Fibroblast of skin of right quadriceps (primary cell): Measurements from ENCODE around the gene KIAA1328.
"Not testable (repeated sequence)": the region's sequence is repeated elsewhere in the genome, so short reads cannot be mapped to it uniquely, and the experiment has no call there.

Experiments used
- DNase-seq: peaks from one replicate; pipeline ENCODE4 v3.0.0-alpha.2; 2013

Gene KIAA1328

DNA sequence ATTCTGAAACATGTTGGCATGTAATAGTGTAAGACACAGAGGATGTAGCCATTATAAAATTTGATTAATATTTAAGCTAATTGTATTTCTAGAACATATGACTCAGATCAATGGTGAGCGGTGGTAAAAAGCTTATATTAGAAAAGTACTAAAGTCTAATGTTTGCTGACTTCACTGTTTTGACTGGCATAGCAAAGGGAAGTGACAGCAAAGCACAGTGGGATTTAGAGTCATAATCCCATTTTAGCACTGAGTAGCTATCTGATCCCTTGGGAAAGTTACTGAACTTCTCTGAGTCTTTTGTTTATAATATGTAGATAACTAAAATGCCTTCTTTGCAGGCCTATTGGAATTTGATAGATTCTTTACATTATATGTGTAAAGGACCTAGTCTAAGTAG, 60.4 kb downstream of the KIAA1328 start:
- DNase-seq, result peak; percentile 21

DNA sequence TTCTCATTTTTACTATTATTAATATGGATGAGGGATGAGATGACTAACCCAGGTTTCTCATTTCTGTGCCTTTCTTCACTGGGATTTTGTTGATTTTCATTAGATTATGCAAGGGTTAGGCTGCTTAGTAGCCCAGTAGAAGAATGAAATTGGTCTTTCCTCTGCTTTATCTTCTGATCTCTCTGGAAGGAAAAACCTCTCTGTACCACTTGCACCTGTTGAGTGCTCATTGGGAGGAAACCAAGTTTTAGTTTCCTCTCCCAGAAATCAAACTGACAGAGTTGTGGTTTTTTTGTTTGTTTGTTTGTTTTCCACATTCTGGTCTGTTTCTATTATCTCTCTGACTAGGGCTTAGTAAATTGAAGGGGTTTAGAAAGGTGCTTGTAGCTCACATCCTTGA, 60.8 kb downstream of the KIAA1328 start:
- DNase-seq, result no peak

DNA sequence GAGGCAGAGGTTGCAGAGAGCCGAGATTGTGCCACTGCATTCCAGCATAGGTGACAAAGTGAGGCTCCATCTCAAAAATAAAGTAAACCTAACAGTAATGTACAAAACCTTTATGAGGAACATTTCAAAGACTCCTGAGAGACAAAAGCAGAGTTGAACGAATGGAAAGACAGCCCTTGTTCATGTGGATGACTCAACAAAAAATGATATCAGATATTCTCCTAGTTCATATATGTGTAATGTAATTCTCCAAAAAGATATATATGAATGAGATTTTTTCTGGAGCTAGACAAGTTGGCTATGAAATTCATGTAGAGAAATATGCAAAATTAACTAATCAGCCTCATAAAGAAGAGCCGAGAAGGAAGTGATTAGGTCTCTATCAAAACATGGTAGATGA, 61.7 kb downstream of the KIAA1328 start:
- DNase-seq, result no peak

DNA sequence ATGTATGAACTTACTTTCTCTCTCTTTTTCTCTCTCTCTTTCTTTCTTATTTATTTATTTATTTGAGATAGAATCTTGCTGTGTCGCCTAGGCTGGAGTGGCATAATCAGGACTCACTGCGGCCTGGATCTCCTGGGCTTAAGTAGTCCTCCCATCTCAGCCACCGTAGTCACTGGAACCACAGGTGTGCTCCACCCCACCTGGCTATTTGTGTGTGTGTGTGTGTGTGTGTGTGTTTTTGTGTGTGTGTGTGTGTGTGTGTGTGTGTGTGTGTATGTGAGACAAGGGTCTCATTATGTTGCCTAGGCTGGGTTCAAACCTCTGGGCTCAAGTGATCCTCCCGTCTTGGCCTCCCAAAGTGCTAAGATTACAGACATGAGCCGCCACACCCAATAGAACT, 64.3 kb downstream of the KIAA1328 start:
- no peak for DNase-seq

DNA sequence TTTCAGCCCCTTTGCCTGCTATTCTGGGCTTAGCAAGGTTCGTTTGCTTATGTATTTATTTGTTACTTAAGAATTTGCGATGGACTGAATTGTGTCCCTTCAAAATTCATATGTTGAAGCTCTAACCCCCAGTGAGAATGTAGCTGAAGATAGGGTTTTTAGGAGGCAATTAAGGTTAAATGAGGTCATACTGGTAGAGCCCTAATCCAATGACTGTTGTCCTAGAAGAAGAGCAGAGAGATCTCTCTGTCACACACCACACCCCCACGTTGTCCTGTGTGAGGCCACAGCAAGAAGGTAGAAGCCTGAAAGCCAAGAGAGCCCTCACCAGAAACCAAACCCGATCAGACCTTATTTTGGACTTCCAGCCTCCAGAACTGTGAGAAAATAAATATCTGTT, 66.7 kb downstream of the KIAA1328 start:
- no peak for DNase-seq

DNA sequence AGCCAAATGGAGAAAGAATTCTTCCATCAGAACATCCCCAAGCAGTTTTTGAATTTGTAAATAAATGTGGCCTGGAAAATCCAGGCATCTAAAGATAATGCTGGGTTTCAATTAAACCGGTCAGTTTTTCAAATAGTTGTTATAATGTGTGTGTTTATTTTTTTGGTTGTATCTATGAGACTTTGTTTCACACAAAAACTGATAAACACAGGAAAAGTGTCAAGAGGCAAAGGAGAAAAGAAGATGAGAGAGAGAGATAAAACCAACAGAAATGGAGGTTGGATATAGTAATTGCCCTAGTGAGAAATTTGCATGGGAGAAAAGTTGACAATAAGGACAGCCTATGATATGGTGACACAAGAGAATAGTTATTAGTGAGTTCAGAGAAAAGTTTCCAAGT, 68.3 kb downstream of the KIAA1328 start:
- no peak for DNase-seq

DNA sequence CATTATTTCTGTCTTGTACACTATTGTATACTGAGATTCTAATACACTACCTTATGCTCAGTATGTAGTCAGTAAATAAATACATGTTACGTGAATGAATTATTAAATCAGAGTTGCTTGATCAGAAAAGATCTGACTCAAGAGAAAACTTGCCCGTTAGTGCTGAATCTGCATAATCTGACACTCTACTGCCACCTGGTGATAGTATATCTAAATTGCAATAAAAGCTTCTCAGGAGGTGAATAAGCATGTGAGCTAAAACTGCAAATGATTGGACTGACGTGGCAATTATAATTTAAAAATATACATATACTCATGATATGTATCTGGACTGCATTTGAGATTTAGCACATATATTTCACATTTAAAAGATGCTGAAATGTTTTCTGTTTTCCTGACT, 70.4 kb downstream of the KIAA1328 start:
- DNase-seq, result peak; percentile 4

DNA sequence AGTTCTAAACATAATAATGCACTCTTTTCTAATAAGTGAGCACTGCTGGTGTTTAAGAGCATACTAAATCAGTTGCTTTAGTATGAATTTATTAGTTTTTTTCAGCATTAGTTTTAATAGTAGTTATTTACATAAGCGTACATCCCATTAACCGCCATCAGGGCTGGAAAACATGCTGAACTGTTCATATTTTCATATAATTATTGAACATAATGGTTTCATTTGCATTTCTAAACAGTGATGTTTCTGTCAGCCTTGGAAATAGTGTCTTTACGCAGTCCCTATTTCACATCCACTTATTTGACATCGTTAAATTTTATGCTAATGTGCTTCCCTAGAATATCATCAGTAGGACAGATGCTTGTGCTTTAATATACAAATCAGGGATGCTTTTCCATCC, 71.5 kb downstream of the KIAA1328 start:
- DNase-seq, result no peak

DNA sequence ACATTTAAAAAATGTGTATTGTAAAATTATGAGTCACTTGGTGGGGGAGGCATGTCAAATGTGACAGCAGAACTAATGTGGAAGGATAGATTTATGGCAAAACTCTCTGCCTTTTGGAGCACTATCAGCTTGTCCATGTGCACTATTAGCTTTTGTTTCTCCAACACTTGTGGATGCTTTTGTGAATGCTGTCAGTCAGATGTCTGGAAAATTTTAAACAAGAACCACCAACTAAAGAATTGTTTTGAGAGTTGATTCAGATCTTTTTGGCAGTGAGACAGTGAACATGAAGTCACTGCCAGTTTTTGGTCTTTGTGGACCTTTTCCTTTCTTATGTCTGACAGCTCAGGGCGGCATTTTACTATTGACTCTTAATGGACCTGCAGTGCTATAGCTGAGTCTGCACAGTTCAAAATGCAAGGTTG, 72.4 kb downstream of the KIAA1328 start:
- no peak for DNase-seq

DNA sequence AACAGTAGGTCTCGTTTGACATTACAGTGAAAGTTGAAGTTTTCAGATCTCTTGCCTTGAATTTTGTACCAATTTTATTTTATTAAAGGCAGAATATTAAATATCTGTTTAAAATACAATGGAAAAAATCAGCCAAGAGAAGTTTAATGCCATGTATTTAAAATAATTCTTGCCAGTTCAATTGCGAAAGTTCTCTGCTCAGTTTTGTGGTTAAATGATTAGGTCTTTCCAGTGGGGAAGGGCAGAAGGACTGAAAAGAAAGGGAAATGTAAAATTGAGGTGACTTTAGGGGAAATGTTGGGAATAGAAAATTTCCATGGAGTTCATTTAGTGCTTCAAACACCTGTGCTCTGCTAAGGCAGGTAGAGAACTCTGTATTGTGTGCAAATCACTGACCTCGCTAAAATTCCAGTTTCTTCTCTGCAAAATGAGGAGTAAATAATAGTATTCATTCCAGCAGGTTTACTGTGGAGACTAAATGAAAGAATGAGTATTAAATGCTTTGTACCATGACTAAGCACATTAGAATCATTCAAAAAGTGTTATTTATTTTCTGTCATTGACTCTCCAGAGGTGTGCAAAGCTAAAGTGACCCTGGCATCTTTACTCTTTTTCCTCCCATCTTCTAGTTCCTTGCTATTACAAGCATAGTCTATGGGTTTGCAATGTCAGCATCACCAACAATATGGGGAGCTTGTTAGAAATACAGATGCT, 74.4 kb downstream of the KIAA1328 start:
- peak; percentile 10 for DNase-seq

DNA sequence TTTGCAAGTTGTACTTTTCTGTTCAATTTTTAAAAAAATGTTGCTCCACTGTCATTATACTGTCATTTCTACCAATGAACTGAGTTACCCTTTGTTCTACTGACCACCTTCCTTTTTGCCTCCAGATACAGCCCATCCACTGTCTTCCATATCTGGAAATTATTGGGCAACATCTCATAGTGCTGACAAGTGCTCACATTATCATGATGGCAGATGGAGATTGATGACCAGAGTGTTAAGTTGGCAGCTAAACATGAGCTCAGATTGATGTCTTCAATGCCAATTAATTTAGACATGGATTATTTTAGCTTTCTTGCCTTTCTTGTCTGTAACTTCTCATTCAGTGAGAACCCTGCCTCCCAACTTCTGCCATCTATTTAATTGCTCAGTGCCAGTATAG, 76.6 kb downstream of the KIAA1328 start:
- DNase-seq, result no peak

DNA sequence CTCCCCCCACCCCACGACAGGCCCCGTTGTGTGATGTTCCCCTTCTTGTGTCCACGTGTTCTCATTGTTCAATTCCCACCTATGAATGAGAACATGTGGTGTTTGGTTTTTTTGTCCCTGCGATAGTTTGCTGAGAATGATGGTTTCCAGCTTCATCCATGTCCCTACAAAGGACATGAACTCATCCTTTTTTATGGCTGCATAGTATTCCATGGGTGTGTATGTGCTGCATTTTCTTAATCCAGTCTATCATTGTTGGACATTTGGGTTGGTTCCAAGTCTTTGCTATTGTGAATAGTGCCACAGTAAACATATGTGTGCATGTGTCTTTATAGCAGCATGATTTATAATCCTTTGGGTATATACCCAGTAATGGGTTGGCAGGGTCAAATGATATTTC, 80.4 kb downstream of the KIAA1328 start:
- not testable (repeated sequence) for DNase-seq

DNA sequence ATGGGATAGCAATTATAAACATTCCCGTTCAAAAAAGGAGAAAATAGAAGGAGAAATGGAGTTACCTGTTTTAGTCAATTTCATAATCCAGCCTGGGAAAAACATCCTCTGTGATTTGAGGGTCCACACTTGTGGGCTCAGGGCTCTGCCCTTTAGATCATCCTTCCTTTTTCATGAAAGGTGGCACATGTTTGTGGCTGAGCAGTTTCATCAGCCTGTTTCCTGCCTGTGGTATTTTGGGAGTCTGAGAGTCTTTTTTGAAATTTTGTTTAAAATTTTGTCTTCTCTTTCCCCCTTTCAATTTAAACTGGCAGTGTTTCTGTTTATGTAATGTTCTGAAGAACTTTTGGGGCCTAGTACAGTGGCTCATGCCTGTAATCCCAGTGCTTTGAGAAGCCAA, 84.0 kb downstream of the KIAA1328 start:
- DNase-seq, result no peak

DNA sequence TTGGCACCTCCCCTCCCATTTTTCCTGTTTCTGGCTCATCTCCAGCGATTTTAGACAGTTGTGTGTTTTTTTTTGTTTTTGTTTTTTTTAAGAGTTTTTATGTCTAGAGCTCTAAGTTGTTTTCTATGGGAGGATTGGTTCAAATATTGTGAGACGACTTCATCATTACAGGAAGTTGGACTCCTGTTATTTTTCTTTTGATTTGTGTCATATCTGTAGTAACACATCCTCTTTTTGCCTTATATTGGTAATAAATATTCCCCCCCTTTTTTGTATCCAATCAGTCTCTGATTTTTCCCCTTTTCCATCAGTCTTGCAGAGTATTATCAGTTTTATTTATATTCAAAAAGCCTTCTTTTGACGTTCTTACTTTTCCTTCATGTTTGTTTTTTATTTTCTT, 89.0 kb downstream of the KIAA1328 start:
- no peak for DNase-seq

DNA sequence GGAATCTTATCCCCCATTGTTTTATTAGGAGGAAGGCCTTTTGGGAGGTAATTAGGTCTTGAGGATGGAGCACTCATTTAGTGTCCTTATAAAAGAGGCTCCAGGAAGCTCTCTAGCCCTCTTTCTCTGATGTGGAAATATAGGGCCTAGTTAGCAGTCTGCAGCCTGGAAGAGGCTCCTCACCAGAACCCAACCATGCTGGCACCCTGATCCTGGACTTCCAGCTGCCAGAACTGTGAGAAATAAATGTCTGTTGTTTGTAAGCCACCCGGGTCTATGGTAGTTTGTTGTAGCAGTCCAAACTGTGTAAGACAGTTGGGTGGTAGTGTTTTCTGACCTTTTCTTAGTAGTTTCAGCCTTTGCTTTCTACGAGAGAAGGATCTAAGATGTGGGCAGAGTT, 100.7 kb downstream of the KIAA1328 start:
- no peak for DNase-seq

DNA sequence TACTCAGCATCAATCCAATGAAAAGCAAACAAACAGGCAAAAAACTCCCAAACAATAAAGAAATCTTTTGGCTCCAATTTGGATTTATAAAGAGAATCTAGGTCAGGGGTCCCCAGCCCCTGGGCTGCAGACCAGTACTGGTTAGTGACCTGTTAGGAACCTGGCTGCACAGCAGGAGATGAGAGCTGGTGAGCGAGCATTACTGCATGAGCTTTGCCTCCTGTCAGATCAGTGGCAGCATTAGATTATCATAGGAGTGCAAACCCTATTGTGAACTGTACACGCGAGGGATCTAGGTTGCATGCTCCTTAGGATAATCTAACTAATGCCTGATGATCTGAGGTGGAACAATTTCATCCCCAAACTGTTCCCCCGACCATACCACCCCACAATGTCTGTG, 102.2 kb downstream of the KIAA1328 start:
- no peak for DNase-seq

DNA sequence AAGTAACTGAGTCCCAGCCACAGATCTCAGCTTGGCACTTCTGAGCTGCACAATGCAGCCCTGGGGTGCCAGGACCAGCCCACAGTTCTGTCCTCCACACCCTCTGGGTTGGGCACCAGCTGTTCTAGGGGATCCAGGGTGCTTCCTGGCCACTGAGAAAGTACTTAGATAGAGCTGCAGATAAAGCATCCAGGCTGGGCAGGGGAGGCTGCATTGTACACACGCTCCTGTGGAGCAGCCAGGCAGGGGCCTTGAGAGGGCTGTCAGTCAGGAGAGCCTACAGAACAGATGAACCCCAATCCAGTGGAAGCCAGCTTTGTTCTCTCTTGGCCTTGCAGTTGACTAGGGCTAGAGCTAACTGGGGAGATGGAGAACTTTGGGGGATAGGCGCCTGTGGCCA, 104.6 kb downstream of the KIAA1328 start:
- no peak for DNase-seq

DNA sequence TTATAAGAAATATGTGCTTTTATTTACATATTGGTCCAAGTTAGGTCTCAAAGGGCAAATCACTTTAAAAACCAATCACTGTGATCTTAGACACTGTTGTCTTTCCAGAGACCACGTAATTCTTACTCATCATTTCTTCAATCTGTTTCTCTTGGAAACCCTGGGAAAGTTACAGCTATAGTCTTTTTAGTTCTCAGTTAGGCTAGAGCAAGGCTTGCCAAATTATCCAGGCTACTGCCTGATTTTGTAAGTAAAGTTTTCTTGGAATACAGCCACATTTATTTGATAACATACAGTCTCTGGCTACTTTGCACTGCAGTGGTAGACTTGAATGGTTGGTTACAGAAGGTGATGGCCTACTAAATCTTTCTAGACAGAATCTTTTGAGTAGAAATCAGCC, 106.0 kb downstream of the KIAA1328 start:
- peak; percentile 44 for DNase-seq

DNA sequence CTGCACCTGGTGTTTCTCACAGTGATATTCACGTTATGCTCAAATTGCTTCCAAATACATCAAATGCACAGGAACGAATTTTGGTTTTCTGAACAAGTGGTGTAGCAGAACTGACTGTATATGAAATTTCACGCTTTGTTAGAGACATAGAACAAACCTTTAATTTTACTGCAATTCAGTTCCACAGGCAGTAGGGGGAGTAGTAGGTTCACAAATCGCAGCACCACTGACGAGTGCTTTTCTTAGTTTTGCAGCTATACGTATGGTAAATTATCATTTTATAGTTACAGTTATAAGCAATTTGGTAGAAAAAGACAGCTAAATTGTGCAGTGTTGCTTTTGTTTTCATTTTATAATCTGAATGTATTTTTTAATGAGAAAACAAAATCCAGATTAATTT, 113.3 kb downstream of the KIAA1328 start:
- DNase-seq, result peak; percentile 30

DNA sequence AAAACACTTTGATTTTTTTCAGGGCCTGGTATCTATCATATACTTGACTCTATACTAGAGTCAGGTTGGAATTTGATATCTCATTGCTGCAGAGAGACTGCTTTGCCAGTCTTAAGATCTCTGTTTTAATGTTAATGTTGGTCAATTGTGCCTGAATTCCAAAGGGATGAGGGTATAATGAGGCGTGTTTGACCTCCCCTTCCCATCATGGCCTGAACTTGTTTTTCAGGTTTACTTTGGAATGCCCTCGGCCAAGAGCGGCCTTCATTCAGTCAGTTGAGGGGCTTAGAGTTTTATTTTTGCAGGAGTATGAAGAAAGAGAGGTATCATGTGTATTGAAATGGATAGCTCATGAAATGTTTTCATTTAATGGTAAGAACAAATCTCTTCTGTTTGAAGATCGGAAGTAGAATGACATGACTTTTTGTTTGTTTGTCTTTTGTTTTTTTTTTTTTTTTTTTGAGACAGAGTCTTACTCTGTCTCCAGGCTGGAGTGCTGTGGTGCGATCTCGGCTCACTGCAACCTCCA, 119.0 kb downstream of the KIAA1328 start:
- DNase-seq, result no peak

DNA sequence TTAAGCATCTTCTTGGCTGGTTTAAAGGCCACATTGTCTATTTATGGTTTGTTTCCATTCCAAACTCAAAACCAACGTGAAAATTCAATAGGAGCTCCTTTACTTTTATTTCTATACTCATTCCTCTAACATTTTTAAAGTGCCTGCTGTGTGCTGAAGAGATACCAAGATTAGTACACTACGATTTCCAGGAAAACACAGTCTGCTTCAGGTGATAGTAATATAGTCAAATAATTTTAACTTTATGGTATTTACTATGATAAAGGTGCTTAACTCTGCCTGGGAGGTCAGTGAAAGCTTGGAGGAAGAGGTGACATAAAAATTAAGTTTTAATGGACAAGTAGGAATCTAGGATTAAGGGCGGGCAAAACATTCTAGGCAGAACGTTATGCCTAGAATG, 121.4 kb downstream of the KIAA1328 start:
- DNase-seq, result no peak

DNA sequence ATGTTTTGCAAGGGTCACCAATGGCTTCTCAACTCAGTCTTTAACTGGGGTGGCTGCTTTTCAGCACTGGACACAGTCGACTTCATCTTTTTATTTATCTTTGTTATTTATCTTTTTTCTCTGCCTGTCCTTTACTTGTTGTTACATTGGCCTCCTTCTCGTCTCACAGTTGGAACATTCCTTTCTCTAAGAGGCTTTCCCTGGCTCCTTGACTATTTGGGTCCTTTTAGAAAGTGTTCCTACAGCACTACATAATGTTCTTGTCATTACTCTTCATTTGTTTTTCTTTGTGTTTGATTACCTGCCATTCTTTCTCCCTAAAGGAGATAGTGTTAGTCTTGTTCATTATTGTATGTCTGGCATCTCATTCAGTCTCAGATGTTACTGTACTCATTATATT, 122.0 kb downstream of the KIAA1328 start:
- no peak for DNase-seq

DNA sequence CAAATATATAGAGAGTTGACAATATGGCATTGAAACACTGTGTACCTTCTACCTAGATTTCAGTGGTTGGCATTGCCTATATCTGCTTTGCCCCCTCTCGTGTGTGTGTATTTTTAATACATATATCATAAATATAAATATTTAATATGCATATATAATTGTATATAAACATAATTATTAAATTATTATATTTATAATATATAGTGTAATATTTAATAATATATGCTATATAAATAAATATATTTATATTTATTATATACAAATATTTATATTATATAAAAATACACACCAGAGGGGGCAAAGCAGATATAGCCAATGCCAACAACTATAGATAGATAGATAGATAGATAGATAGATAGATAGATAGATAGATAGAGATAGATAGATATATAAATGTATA, 124.1 kb downstream of the KIAA1328 start:
- no peak for DNase-seq

DNA sequence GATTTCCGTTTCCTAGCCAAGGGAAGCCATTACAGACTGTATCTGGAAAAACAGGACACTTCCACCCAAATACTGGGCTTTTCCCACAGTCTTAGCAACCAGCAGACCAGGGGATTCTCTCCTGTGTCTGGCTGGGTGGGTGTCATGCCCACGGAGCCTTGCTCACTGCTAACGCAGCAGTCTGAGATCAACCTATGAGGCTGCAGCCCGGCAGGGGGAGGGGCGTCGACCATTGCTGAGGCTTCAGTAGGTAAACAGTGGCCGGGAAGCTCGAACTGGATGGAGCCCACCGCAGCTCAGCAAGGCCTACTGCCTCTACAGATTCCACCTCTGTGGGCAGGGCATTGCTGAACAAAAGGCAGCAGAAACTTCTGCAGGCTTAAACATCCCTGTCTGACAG, 131.1 kb downstream of the KIAA1328 start:
- no peak for DNase-seq

DNA sequence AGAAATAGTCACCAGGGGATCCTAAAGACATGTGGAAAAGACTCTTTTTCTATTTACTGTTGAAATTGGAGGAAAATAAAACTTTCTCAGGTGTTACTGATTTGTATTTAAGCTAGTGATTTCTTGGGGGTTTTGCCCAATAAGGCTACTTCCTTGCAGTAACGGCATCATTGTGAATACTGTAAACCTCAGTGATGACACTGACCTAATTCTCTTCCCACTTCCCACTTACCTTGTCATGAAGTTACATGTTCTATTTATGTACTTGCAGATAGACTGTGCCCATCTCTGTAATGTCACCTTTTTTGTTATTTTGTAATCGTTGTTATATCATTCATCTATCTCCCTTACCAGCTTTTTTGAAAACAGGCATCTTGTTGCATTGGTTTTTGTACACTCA, 134.5 kb downstream of the KIAA1328 start:
- DNase-seq, result no peak
